Breast epithelium (tissue), 4 donors: ENCODE data around the gene IFRD1. TPM values are rescaled to one million over a fixed set of nuclear protein-coding genes. Genes with fewer than 3 reads are reported as not detected.
A peak's percentile ranks its signal among the peaks of the same experiment; 100 is the strongest.
"Not testable (repeated sequence)": the region's sequence is repeated elsewhere in the genome, so short reads cannot be mapped to it uniquely, and the experiment has no call there.

Source experiments
- DNase-seq, 2 donors: peaks; one replicate each; pipeline ENCODE4 v3.0.0-alpha.2; 2019; ENCODE audit warnings: low spot score in 2 of 2
- H3K27ac ChIP-seq, 2 donors: fragments of 200-600 bp; sonication (generic) in 1 of 2; one replicate each; pipeline ENCODE4 v1.5.1; 2016 to 2019; ENCODE audit warnings: mild to moderate bottlenecking in 1 of 2
- H3K27me3 ChIP-seq, 2 donors: fragments of 200-600 bp; sonication (generic) in 1 of 2; one replicate each; pipeline versions ENCODE4 v1.5.1 to v1.6.0; 2017 to 2019; ENCODE audit warnings: control low read depth in 1 of 2, mild to moderate bottlenecking in 1 of 2
- H3K36me3 ChIP-seq: fragments of 200-600 bp; one replicate; pipeline ENCODE4 v1.5.1; 2019
- H3K4me1 ChIP-seq, 2 donors: fragments of 200-600 bp; sonication (generic); one replicate each; pipeline ENCODE4 v1.5.1; 2016 to 2019; ENCODE audit warnings: control low read depth in 1 of 2
- H3K4me3 ChIP-seq, 3 donors: fragments of 200-600 bp; sonication (generic); 1 replicate in 2 of 3; 2 replicates in 1 of 3; pipeline ENCODE4 v1.5.1; 2016 to 2019; ENCODE audit warnings: mild to moderate bottlenecking in 3 of 3, moderate library complexity in 2 of 3
- H3K9me3 ChIP-seq, 2 donors: fragments of 200-600 bp; sonication (generic) in 1 of 2; one replicate each; pipeline ENCODE4 v1.5.1; 2016 to 2019; ENCODE audit warnings: control low read depth in 1 of 2
- POLR2A ChIP-seq: fragments of 450-650 bp; IDR thresholded peaks from one replicate; pipeline ENCODE4 v1.6.1; 2016; ENCODE audit warnings: antibody characterized with exemption, mild to moderate bottlenecking, moderate library complexity
- POLR2AphosphoS5 ChIP-seq, 3 donors: sonication (generic); formaldehyde crosslinking; IDR thresholded peaks; one replicate each; pipeline ENCODE4 v1.6.1; 2017; ENCODE audit warnings: antibody characterized with exemption in 3 of 3
- intact Hi-C: fragments of 100-400 bp; cut with DNase I; formaldehyde crosslinking; loops from one replicate; pipeline ENCODE4 v1.15.1; 2023; ENCODE audit warnings: low total_unique reads
- total RNA-seq, 3 donors: library from RNA; depleted of rRNA; stranded (reverse); fragments of >200 nt; gene quantifications; one replicate each; pipeline ENCODE4 v1.1.0, GENCODE V29; 2016
- TF ChIP-seq, protein P1 (sequence below), 3 donors: fragments of 450-650 bp; IDR thresholded peaks; one replicate each; pipeline ENCODE4 v1.5.1; 2016 to 2017; ENCODE audit warnings: antibody characterized with exemption in 3 of 3, mild to moderate bottlenecking in 3 of 3, moderate library complexity in 3 of 3

The IFRD1 gene
- total RNA-seq, 3 donors from 2014 or later, result 82.7 to 146 (median 91.8) TPM

DNA sequence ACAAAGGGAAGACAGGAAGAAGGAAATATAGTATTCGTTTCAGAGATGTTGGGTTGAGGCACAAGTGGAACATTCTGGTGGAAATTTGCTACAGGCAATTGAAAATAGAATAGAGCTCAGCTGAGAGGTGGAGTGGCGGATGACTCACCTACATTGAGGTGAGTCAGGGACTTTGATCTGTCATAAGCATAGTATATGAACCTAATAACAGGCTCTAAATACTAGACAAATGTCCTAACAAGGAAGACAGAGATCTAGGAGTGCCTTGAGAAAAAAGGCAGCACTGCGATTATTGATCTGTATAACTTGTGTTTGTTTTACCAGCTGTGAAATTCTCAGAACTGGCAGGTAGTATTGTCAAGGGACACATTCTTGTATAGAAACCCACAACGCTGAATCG lies 907 bp upstream of the IFRD1 start:
- no peak for TF ChIP-seq POLR2A
- TF ChIP-seq, protein P1, sequence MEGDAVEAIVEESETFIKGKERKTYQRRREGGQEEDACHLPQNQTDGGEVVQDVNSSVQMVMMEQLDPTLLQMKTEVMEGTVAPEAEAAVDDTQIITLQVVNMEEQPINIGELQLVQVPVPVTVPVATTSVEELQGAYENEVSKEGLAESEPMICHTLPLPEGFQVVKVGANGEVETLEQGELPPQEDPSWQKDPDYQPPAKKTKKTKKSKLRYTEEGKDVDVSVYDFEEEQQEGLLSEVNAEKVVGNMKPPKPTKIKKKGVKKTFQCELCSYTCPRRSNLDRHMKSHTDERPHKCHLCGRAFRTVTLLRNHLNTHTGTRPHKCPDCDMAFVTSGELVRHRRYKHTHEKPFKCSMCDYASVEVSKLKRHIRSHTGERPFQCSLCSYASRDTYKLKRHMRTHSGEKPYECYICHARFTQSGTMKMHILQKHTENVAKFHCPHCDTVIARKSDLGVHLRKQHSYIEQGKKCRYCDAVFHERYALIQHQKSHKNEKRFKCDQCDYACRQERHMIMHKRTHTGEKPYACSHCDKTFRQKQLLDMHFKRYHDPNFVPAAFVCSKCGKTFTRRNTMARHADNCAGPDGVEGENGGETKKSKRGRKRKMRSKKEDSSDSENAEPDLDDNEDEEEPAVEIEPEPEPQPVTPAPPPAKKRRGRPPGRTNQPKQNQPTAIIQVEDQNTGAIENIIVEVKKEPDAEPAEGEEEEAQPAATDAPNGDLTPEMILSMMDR (IDR thresholded peaks at IDR 0.05), result no peak
- no peak for TF ChIP-seq POLR2AphosphoS5 (IDR thresholded peaks at IDR 0.05)
- H3K36me3 ChIP-seq, result no peaks in the 10 kb centered on the region
- H3K9me3 ChIP-seq, result no peaks in the 10 kb centered on the region
- intact Hi-C loops, result no loop called here
- H3K27me3 ChIP-seq, result no peaks in the 10 kb centered on the region
- DNase-seq, result no peak
- H3K27ac ChIP-seq, result peak overlapping the region; percentile 99
- no peaks in the 10 kb centered on the region for H3K4me1 ChIP-seq
- H3K4me3 ChIP-seq, result peak overlapping the region in 2 of 3 donors; percentile 97 to 99

DNA sequence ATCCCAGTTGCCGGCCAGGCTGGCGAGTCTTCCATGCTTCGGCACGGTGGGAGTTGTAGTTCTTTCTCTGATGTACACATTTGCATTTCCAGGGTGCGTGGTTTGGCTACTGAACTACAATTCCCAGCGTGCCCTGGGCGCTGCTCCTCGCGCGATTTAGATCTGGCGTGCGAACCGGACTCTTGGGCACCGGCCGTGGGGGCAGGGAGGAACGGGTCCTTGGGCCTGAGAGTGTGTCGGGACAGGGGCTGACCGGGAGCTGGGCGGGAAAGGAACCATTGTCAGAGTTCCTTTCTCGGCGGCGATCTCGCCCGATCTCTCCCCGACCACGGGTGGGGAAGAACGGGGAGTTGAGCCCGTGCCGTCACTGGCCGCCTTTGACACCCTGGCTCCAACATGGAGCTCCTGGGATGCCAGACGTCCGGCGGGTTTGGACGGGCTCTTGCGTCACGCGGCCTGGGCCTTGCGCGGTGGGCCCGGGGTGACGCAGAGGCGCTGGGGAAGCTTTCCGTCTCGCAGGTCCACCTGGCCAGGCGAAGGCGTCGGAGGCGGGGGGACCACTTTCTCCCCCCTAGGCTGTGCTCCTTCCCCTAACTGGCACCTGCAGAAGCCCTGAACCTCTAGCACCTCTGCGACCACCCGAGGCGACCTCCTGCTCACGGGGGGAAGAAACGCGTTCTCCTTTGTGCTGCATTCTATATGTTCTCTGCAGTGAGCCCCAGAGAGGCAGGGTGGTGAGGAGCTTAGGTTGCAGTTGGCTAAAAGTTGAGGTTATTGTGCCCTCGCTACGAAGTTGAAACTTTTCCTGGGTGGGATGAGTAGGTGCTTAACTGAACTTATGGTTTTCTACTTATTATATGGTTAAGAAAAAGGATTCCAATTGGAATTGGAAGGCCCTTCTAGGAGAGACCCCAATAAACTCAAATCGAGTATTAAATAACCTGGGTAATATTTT lies 824 bp downstream of the IFRD1 start:
- no peaks in the 10 kb centered on the region for H3K4me1 ChIP-seq
- peak; percentile 92 to 96 for DNase-seq
- intact Hi-C loops, result no loop called here
- peak overlapping the region; percentile 99 for H3K27ac ChIP-seq
- TF ChIP-seq POLR2A (no peak), POLR2AphosphoS5 (IDR thresholded peaks at IDR 0.05) (peak; percentile 58 to 79 (median 69))
- no peaks in the 10 kb centered on the region for H3K9me3 ChIP-seq
- no peaks in the 10 kb centered on the region for H3K36me3 ChIP-seq
- no peaks in the 10 kb centered on the region for H3K27me3 ChIP-seq
- H3K4me3 ChIP-seq, result peak overlapping the region; percentile 97 to 99 (median 97)

GRCh38 chr7:112452102-112452888 lies 2.0 kb downstream of the IFRD1 start:
- Histone ChIP-seq H3K27me3 (no peaks in the 10 kb centered on the region), H3K4me1 (no peaks in the 10 kb centered on the region), H3K27ac (peak overlapping the region; percentile 99), H3K36me3 (peaks cover 4% of the 10 kb centered on the region), H3K9me3 (no peaks in the 10 kb centered on the region), H3K4me3 (peak overlapping the region; percentile 97 to 99 (median 97))
- peak; percentile 35 for TF ChIP-seq POLR2A
- TF ChIP-seq POLR2AphosphoS5 (IDR thresholded peaks at IDR 0.05), result peak; percentile 40 to 79 (median 73)
- TF ChIP-seq, protein P1 (IDR thresholded peaks at IDR 0.05), result no peak
- intact Hi-C loops, result loop anchor here (2.0 kb wide), 1 partner anchor 23 kb away; no protein-coding TSS in a partner anchor
- peak in 1 of 2 donors; percentile 66 for DNase-seq

DNA sequence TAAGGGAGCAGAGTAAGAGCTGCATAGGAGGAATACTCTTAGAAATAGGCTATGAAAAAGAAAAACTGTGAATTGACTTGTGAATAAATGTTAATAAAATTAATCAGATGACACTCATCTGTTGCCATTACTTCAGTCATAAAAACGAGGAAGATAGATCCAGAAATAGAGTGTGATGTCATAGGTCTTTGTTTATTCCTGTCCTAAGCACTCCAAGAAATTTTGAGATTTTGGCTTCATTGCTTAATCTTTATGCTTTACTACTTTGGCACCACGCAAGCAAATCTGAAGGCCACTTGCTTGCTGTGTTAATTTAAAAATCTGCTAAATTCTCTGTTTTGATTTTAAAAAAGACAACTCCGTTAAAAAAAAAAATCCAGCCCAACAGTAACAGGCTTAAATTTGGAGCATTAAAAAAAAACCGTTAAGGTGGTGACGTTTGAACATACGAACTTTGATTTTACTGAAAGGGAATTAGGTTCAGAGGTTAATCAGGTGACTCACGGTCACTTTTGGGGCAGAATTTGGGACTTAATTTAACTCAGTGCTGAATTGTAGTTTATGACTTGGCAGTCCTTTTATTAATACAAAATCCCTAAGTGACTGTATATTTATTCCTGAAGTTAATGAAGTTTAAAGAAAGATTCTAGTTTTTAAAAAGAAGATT lies 3.4 kb downstream of the IFRD1 start:
- H3K36me3 ChIP-seq, result peaks cover 4% of the 10 kb centered on the region
- TF ChIP-seq POLR2AphosphoS5 (IDR thresholded peaks at IDR 0.05) (no peak), POLR2A (no peak)
- TF ChIP-seq, protein P1 (IDR thresholded peaks at IDR 0.05), result no peak
- no peaks in the 10 kb centered on the region for H3K27me3 ChIP-seq
- DNase-seq, result no peak
- peak overlapping the region; percentile 99 for H3K27ac ChIP-seq
- H3K4me3 ChIP-seq, result peak overlapping the region in 2 of 3 donors; percentile 97
- H3K9me3 ChIP-seq, result no peaks in the 10 kb centered on the region
- H3K4me1 ChIP-seq, result no peaks in the 10 kb centered on the region
- intact Hi-C loops, result loop anchor here (2.0 kb wide), 1 partner anchor 25 kb away; no protein-coding TSS in a partner anchor

- DNase-seq, H3K4me1 ChIP-seq, intact Hi-C loops, H3K27me3 ChIP-seq, H3K36me3 ChIP-seq, H3K9me3 ChIP-seq: not testable (repeated sequence)
- Histone ChIP-seq H3K4me3 (peak overlapping the region in 2 of 3 donors; percentile 97), H3K27ac (peak overlapping the region; percentile 69 to 99)
Observed at GRCh38 chr7:112454191-112454590, 3.9 kb downstream of the IFRD1 start.
